Measurements from ENCODE around the gene PPP2R2C.

DNA sequence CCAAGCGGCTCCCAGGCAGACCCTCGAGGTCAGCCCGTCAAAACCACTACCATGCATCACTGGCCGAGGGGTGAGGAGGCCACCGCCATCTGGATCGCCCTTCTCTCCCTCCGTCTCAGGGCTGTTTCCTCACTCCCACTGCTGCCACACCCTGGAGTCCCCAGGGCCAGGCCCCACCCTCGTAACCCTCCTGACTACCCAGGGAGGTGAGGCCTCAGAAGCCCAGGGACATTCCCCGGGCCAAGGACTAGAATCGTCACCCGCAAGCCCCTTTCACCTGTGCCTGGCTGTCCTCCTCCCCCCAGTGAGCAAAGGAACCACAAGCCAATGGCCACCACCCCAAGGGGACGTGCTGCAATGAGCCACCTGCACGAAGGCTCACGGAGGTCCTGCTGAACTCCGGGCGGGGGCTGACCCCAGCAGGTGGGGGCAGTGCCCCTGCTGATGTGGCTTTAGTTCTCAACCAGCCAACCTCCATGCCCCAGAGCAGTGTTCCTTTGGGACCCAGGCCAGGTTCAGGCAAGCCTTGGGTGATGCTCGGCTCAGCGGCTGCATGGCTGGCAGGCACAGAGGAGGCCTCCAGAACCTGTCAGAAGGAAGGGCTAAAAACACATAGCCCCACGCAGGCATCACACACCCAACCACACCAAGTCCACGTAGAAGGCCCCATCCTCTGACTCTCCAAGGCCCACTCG, 23.8 kb downstream of the PPP2R2C start:
- TF ChIP-seq, protein P1, sequence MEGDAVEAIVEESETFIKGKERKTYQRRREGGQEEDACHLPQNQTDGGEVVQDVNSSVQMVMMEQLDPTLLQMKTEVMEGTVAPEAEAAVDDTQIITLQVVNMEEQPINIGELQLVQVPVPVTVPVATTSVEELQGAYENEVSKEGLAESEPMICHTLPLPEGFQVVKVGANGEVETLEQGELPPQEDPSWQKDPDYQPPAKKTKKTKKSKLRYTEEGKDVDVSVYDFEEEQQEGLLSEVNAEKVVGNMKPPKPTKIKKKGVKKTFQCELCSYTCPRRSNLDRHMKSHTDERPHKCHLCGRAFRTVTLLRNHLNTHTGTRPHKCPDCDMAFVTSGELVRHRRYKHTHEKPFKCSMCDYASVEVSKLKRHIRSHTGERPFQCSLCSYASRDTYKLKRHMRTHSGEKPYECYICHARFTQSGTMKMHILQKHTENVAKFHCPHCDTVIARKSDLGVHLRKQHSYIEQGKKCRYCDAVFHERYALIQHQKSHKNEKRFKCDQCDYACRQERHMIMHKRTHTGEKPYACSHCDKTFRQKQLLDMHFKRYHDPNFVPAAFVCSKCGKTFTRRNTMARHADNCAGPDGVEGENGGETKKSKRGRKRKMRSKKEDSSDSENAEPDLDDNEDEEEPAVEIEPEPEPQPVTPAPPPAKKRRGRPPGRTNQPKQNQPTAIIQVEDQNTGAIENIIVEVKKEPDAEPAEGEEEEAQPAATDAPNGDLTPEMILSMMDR (IDR thresholded peaks at IDR 0.05 in 8 of 11, conservative IDR thresholded peaks at IDR 0.05 in 3 of 11), result no peak
- no peak for TF ChIP-seq POLR2AphosphoS5 (IDR thresholded peaks at IDR 0.05)
- TF ChIP-seq POLR2A (IDR thresholded peaks at IDR 0.05), result no peak
